Ovary (tissue), 9 donors: ENCODE measurements around the gene GMFB. TPM values are rescaled to one million over a fixed set of nuclear protein-coding genes. Genes with fewer than 3 reads are reported as not detected.

Experiments used
- DNase-seq, 5 donors: peaks; one replicate each; pipeline ENCODE4 v3.0.0-alpha.2; 2019 to 2020
- H3K27ac ChIP-seq, 2 donors: fragments of 200-600 bp; one replicate each; pipeline versions ENCODE4 v1.5.1 to v1.8.0; 2019 to 2022
- H3K27me3 ChIP-seq: fragments of 200-600 bp; one replicate; pipeline ENCODE4 v1.8.0; 2022
- H3K36me3 ChIP-seq: fragments of 200-600 bp; sonication (generic); one replicate; pipeline ENCODE4 v1.5.1; 2019
- H3K4me1 ChIP-seq: one replicate; pipeline ENCODE4 v1.8.1; 2013; ENCODE audit warnings: mild to moderate bottlenecking, moderate library complexity; ENCODE audit not compliant: insufficient read depth
- H3K4me3 ChIP-seq: fragments of 200-600 bp; sonication (generic); one replicate; pipeline ENCODE4 v1.5.1; 2017
- H3K9me3 ChIP-seq, 2 donors: fragments of 200-600 bp in 1 of 2; sonication (generic) in 1 of 2; one replicate each; pipeline versions ENCODE4 v1.5.1 to v1.8.1; 2013 to 2019; ENCODE audit warnings: mild to moderate bottlenecking in 1 of 2, moderate library complexity in 1 of 2
- CTCF ChIP-seq, 3 donors: fragments of 450-650 bp in 2 of 3; fragments of 200-600 bp in 1 of 3; IDR thresholded peaks; one replicate each; pipeline versions ENCODE4 v1.5.1 to v1.8.0; 2016 to 2022; ENCODE audit warnings: antibody characterized with exemption in 3 of 3, mild to moderate bottlenecking in 1 of 3
- EP300 ChIP-seq: sonication (generic); formaldehyde crosslinking; IDR thresholded peaks from one replicate; pipeline ENCODE4 v1.6.1; 2017; ENCODE audit warnings: antibody characterized with exemption
- POLR2A ChIP-seq: fragments of 450-650 bp; IDR thresholded peaks from one replicate; pipeline ENCODE4 v1.6.1; 2017; ENCODE audit warnings: antibody characterized with exemption, mild to moderate bottlenecking, moderate library complexity
- WGBS, 3 donors: extraction: QIAGEN DNeasy Blood & Tissue Kit in 1 of 3; methylation state at CpG; one replicate each; pipeline versions ENCODE4 v1.1.5 to v1.1.7; 2013 to 2017; 5-methylcytosine and 5-hydroxymethylcytosine counted together
- intact Hi-C, 4 donors: fragments of 100-400 bp; cut with DNase I; formaldehyde crosslinking; loops; one replicate each; pipeline versions ENCODE4 v1.11.0 to v1.15.1; 2022 to 2023
- polyA plus RNA-seq, 2 donors: library from polyadenylated mRNA; stranded (reverse); fragments of 200-250 nt in 1 of 2; fragments of 350-450 nt in 1 of 2; fragmentation: Illumina TruSeq in 1 of 2; extraction: RNeasy Lipid Tissue Mini Kit (QIAGEN cat#74804) in 1 of 2; gene quantifications; one replicate each; pipeline ENCODE4 v1.2.3, GENCODE V29; 2013 to 2014
- total RNA-seq, 7 donors: library from RNA; depleted of rRNA in 2 of 7; stranded (reverse); fragments of >200 nt in 2 of 7; fragmentation: NEBNext Ultra II Directional in 3 of 7; extraction: Animal tissue kit (Norgen Biotek cat#: 25700) in 3 of 7; gene quantifications; one replicate each; pipeline versions ENCODE4 v1.1.0 to v1.2.4, GENCODE V29; 2016 to 2023
- donor health status: DM: no; HTN: no; CAD: no; lungs with moderate emphysema.
- donor health status: DM: no; HTN: no; CAD: no.
- donor health status: Bipolar disorder and iron deficiency.
- donor health status: DM: yes; HTN: yes; CAD: no.
- donor health status: DM: no; HTN: no; CAD: no.
- donor health status: DM: yes; HTN: yes; CAD: no.

The GMFB gene
- total and polyA plus RNA-seq, 9 donors: 14.1 to 65.5 (median 30.0) TPM

DNA sequence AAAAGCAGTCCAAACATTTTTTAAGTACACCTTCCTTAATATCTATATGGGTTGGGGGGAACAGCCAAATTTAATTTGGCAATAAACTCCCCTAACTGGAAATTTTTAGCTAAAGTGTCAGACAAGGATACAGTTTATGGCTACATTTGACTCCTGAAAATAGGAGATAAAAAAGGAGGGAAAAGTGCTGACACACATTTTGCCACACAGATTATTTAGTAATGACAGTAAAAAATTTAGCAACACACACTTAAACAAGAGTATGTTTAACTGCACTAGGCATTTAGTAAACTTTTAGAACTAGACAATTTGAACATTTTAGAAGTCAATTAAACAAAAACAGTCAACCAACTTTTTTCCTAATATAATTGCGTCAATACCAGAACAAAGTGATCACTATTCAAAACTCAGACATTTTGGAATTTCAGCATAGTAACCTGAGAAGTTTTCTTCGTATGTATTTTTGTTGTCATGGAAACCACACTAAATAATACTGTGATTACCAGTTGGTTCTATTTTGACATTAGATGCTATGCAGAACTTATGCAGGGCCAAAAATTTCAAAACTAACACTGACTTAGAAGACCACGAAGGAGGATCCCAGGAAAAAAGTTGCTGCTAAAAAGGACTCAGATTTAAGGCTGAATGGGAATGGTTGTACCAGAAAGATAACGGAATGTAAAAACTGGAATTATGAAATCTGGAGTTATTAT lies 13.4 kb downstream of the GMFB start:
- no peak overlapping the region for H3K27ac ChIP-seq
- H3K4me3 ChIP-seq: no peak overlapping the region
- DNase-seq: no peak
- H3K36me3 ChIP-seq: no peaks in the 10 kb centered on the region
- intact Hi-C loops: no loop called here
- no peaks in the 10 kb centered on the region for H3K9me3 ChIP-seq
- TF ChIP-seq CTCF (IDR thresholded peaks at IDR 0.05) (no peak), EP300 (no peak), POLR2A (no peak)
- 56 to 63% (median 61%) methylated on average over 4 of the region's 4 CpGs for WGBS, 3 donors
- no peaks in the 10 kb centered on the region for H3K27me3 ChIP-seq
- H3K4me1 ChIP-seq: peaks cover 10% of the 10 kb centered on the region

DNA sequence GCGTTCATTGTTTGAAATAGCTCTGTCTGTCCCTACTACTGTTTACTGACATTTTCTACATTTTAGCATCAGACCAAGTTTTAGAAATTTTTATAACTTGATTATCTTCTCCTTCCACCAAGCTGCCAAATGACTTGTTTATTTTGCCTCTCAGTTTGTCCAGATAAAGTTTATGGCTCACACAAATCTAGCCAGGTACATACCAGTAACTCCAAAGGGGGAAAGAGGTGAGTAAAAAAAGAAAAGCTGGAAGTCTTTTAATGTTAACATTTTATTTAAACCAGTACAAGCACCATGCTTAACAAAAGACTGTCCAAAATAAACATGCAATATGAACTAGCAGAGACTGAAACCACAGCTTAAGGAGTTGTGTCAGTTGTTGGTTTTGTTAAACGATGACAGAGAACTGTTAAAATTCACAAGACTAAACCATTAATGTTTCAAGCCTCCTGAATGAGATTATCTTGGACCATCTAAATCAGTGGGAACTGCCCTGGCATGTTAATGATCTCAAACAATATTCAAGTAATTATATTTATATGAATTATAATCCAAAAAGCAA lies 14.5 kb downstream of the GMFB start:
- 60 to 67% (median 60%) methylated on average over 2 of the region's 2 CpGs for WGBS, 3 donors
- TF ChIP-seq POLR2A (no peak), EP300 (no peak), CTCF (IDR thresholded peaks at IDR 0.05) (no peak)
- peaks cover 10% of the 10 kb centered on the region for H3K4me1 ChIP-seq
- no peaks in the 10 kb centered on the region for H3K9me3 ChIP-seq
- H3K36me3 ChIP-seq: no peaks in the 10 kb centered on the region
- H3K4me3 ChIP-seq: no peak overlapping the region
- intact Hi-C loops: no loop called here
- H3K27ac ChIP-seq: no peak overlapping the region
- H3K27me3 ChIP-seq: no peaks in the 10 kb centered on the region
- DNase-seq: no peak

- TF ChIP-seq CTCF (IDR thresholded peaks at IDR 0.05) (no peak), EP300 (no peak), POLR2A (no peak)
- Histone ChIP-seq H3K27me3 (no peaks in the 10 kb centered on the region), H3K36me3 (no peaks in the 10 kb centered on the region), H3K27ac (no peak overlapping the region), H3K9me3 (peaks cover 0 to 3% of the 10 kb centered on the region in 2 donors), H3K4me1 (peaks cover 10% of the 10 kb centered on the region), H3K4me3 (no peak overlapping the region)
- intact Hi-C loops: no loop called here
- 76 to 81% (median 79%) methylated on average over 4 of the region's 4 CpGs for WGBS, 3 donors
- DNase-seq: no peak
These were observed 16.5 kb downstream of the GMFB start for GRCh38 chr14:54472315-54472714.

- 43 to 60% (median 54%) methylated on average over 4 of the region's 4 CpGs for WGBS, 3 donors
- TF ChIP-seq EP300: no peak
- no peak for TF ChIP-seq POLR2A
- no peak for TF ChIP-seq CTCF (IDR thresholded peaks at IDR 0.05)
- Histone ChIP-seq H3K27me3 (no peaks in the 10 kb centered on the region), H3K4me3 (no peak overlapping the region), H3K27ac (no peak overlapping the region), H3K36me3 (no peaks in the 10 kb centered on the region), H3K4me1 (peaks cover 10% of the 10 kb centered on the region), H3K9me3 (peaks cover 0 to 5% of the 10 kb centered on the region in 2 donors)
- DNase-seq: no peak
- intact Hi-C loops: no loop called here
These were observed 17.1 kb downstream of the GMFB start for GRCh38 chr14:54471641-54472040.
